GM13976 (cell line): ENCODE data around the gene CST7.

Experiments
- DNase-seq: peaks from one replicate; pipeline ENCODE4 v3.0.0; 2012; ENCODE audit warnings: low spot score
- in situ Hi-C: fragments of 300-500 bp; cut with MboI; formaldehyde crosslinking; loops from one replicate; pipeline ENCODE4 v1.12.0; 2022; ENCODE audit warnings: low sequenced_read_pairs, mixed read lengths, inconsistent platforms; ENCODE audit not compliant: unreplicated experiment
- TF ChIP-seq, protein P1 (sequence below): IDR thresholded peaks from 2 replicates; pipeline ENCODE4 v1.5.1; 2012; ENCODE audit warnings: borderline replicate concordance, mild to moderate bottlenecking; ENCODE audit not compliant: insufficient read depth; ENCODE audit errors: extremely low read depth, missing control alignments, control extremely low read depth

The CST7 gene

DNA sequence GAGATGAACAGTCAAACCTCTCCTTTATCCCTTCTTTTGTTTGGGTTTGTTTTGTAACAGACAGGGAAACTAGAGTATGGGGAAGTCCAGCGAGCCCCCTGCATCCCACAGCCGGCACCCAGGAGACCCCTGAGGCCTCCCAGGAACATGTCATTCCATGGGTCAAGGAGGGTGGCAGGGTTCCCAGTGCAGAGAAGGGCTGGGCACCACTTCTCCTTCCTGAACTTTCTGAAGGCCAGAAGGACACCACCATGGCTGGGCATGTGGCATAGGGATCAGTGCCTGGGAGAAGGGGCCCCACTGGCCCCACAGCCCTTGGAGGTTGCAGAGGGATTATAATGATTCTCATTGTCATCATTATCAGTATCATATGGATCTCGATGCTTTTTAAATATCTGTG lies 13.9 kb upstream of the CST7 start:
- TF ChIP-seq, protein P1, sequence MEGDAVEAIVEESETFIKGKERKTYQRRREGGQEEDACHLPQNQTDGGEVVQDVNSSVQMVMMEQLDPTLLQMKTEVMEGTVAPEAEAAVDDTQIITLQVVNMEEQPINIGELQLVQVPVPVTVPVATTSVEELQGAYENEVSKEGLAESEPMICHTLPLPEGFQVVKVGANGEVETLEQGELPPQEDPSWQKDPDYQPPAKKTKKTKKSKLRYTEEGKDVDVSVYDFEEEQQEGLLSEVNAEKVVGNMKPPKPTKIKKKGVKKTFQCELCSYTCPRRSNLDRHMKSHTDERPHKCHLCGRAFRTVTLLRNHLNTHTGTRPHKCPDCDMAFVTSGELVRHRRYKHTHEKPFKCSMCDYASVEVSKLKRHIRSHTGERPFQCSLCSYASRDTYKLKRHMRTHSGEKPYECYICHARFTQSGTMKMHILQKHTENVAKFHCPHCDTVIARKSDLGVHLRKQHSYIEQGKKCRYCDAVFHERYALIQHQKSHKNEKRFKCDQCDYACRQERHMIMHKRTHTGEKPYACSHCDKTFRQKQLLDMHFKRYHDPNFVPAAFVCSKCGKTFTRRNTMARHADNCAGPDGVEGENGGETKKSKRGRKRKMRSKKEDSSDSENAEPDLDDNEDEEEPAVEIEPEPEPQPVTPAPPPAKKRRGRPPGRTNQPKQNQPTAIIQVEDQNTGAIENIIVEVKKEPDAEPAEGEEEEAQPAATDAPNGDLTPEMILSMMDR: no peak
- no peak for DNase-seq
- in situ Hi-C loops: no loop called here

- DNase-seq: no peak
- in situ Hi-C loops: no loop called here
- TF ChIP-seq, protein P1: no peak
Observed at GRCh38 chr20:24935766-24936525, 13.1 kb upstream of the CST7 start.

GRCh38 chr20:24936526-24937407 lies 12.3 kb upstream of the CST7 start:
- TF ChIP-seq, protein P1: no peak
- in situ Hi-C loops: no loop called here
- DNase-seq: no peak

GRCh38 chr20:24937579-24937978 lies 11.5 kb upstream of the CST7 start:
- in situ Hi-C loops: no loop called here
- TF ChIP-seq, protein P1: no peak

DNA sequence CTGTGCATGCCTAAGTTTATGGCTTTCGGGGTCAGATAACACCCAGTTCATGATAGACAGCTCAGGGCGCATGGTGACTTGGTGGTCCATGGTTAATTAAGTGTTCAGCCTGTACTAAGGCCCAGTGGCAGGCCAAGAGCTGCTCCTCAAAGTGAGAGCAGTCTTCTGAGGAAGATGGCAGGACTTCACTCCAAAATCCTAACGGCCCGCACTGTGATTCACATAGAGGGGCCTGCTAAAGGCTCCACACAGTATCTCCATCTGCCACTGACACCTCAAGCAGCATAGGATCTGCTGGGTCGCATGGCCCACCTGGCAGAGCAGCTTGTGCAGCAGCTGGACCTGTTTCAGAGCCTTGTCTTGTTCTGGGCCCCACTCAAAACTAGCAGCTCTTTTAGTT lies 10.6 kb upstream of the CST7 start:
- TF ChIP-seq, protein P1: no peak
- in situ Hi-C loops: no loop called here
- no peak for DNase-seq

More at GRCh38 chr20:24937579-24937978, 11.5 kb upstream of the CST7 start:
- DNase-seq: no peak

DNA sequence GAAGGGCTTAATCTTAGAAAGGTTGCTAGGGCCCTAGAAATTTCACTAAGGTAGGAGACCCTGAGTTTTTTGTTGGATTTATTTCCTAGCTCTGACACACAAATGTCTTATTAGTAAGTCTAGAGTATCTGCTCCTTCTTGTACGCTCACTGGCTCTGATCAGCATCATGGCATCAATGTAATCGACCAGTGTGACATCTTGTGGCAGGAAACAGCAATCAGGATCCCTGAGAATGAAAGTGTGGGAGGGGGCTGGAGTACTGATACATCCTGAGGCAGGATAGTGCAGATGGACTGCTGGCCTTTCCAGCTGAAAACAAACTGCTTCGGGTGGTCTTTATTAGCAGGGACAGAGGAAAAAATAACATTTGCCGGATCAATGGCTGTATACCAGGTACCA lies 10.0 kb upstream of the CST7 start:
- in situ Hi-C loops: no loop called here
- no peak for DNase-seq
- TF ChIP-seq, protein P1: no peak
